Measurements from ENCODE around the gene PNN.
"Not testable (repeated sequence)": the region's sequence is repeated elsewhere in the genome, so short reads cannot be mapped to it uniquely, and the experiment has no call there.

The PNN gene

DNA sequence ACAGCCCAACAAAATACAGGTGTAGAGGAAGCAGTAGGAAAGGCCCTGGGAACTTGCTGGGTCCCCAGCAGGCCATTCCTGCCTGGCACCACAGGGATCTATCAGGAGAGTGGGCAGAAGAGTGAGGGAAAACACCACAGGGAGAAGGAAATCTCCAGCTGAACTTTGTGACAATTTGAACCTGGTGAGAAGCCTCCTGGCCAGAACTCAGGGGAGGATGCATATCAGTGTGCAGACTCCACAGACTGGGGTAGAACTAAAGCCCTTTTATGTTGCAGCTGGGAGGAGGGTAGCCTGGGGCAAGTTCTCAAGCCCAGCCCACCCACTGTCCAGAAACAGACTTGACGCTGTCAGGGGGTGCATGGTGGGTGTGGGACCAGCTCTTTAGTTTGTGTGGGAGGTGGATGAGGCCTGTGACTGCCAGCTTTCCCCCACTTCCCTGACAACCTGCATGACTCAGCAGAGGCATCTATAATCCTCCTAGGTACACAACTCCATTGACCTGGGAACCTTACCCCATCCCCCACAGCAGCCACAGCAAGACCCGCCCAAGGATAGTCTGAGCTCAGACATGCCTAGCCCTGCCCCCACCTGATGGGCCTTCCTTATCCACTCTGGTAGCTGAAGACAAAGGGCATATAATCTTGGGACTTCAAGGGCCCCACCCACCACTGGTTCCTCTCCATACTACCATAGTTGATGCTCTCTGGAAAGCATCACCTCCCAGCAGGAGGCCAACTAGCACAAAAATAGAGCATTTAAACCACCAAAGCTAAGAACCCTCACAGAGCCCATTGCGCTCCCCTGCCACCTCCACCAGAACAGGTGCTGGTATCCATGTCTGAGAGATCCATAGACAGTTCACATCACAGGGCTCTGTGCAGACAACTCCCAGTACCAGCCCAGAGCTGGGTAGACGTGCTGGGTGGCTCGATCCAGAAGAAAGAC lies 28.9 kb downstream of the PNN start:
- H3K4me3 Mint-ChIP-seq = no peak overlapping the region
- H3K4me1 Mint-ChIP-seq (ENCODE audit: low read depth) = peaks cover 13% of the 10 kb centered on the region
- no peaks in the 10 kb centered on the region for H3K36me3 Mint-ChIP-seq (ENCODE audit: low read depth)
- no peaks in the 10 kb centered on the region for H3K27me3 Mint-ChIP-seq
- H3K27ac Mint-ChIP-seq = no peak overlapping the region
- no peaks in the 10 kb centered on the region for H3K9me3 Mint-ChIP-seq

DNA sequence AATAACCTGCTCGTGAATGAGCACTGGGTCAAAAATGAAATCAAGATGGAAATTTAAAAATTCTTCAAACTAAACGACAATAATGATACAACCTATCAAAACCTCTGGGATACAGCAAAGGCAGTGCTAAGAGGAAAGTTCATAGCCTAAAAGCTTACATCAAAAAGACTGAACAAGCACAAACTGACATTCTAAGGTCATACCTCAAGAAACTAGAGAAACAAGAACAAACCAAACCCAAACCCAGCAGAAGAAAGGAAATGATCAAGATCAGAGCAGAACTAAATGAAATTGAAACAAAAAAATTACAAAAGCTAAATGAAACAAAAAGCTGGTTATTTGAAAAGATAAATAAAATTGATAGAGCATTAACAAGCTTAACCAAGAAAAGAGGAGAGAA lies 32.4 kb downstream of the PNN start:
- not testable (repeated sequence) for H3K4me3 Mint-ChIP-seq; H3K27me3 Mint-ChIP-seq; H3K9me3 Mint-ChIP-seq; H3K36me3 Mint-ChIP-seq (ENCODE audit: low read depth)
- peak overlapping the region; percentile 21 for H3K27ac Mint-ChIP-seq
- peaks cover 13% of the 10 kb centered on the region for H3K4me1 Mint-ChIP-seq (ENCODE audit: low read depth)

- no peaks in the 10 kb centered on the region for H3K9me3 Mint-ChIP-seq
- no peaks in the 10 kb centered on the region for H3K27me3 Mint-ChIP-seq
- peaks cover 13% of the 10 kb centered on the region for H3K4me1 Mint-ChIP-seq (ENCODE audit: low read depth)
- H3K4me3 Mint-ChIP-seq = no peak overlapping the region
- H3K27ac Mint-ChIP-seq = no peak overlapping the region
- no peaks in the 10 kb centered on the region for H3K36me3 Mint-ChIP-seq (ENCODE audit: low read depth)
Observed at GRCh38 chr14:39211109-39211741, 36.2 kb downstream of the PNN start.

DNA sequence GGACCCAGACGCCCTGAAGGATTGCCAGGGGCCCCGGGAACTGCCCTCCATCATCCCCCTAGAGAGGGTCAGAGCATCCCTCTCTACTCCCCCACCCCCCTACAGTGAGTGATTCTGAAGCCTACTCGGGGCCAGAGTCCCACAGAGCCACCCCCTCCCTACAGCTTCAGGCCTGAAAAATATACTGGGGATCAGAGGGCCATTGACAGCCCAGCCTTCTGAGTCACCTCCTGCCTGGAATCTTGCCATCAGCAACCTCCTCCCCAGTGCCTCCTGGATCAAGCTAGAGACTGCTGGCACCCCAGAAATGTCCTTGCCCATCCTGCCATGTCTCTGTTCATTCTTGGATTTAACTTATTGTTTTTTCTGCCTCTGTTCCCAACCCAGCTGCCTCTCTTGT lies 37.0 kb downstream of the PNN start:
- peaks cover 2% of the 10 kb centered on the region for H3K9me3 Mint-ChIP-seq
- no peaks in the 10 kb centered on the region for H3K36me3 Mint-ChIP-seq (ENCODE audit: low read depth)
- no peak overlapping the region for H3K4me3 Mint-ChIP-seq
- H3K27ac Mint-ChIP-seq = no peak overlapping the region
- H3K27me3 Mint-ChIP-seq = no peaks in the 10 kb centered on the region
- peaks cover 13% of the 10 kb centered on the region for H3K4me1 Mint-ChIP-seq (ENCODE audit: low read depth)

DNA sequence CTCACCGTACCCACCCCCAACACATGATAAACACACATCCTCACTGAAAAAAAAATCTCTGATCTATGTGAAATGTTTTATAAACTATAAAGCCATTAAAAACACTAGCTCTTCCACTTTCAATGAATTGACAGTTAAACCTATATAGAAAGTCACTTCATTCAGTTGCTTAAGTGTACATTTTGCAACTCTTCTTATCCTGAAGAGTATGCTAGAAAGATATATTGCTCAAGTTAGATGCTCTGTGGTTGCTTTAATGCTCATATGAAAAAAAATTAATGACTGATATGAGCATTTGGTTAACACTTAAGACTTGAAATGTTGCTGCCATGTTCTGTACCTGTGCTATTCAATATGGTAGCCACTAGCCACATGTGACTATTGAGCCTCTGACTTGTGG lies 37.6 kb downstream of the PNN start:
- peaks cover 5% of the 10 kb centered on the region for H3K9me3 Mint-ChIP-seq
- no peak overlapping the region for H3K4me3 Mint-ChIP-seq
- H3K27ac Mint-ChIP-seq = no peak overlapping the region
- H3K4me1 Mint-ChIP-seq (ENCODE audit: low read depth) = peaks cover 13% of the 10 kb centered on the region
- no peaks in the 10 kb centered on the region for H3K36me3 Mint-ChIP-seq (ENCODE audit: low read depth)
- no peaks in the 10 kb centered on the region for H3K27me3 Mint-ChIP-seq

GRCh38 chr14:39217214-39217879 lies 42.3 kb downstream of the PNN start:
- H3K27ac Mint-ChIP-seq = no peak overlapping the region
- H3K4me1 Mint-ChIP-seq (ENCODE audit: low read depth) = peaks cover 23% of the 10 kb centered on the region
- H3K36me3 Mint-ChIP-seq (ENCODE audit: low read depth) = no peaks in the 10 kb centered on the region
- no peaks in the 10 kb centered on the region for H3K27me3 Mint-ChIP-seq
- no peak overlapping the region for H3K4me3 Mint-ChIP-seq
- peaks cover 5% of the 10 kb centered on the region for H3K9me3 Mint-ChIP-seq

DNA sequence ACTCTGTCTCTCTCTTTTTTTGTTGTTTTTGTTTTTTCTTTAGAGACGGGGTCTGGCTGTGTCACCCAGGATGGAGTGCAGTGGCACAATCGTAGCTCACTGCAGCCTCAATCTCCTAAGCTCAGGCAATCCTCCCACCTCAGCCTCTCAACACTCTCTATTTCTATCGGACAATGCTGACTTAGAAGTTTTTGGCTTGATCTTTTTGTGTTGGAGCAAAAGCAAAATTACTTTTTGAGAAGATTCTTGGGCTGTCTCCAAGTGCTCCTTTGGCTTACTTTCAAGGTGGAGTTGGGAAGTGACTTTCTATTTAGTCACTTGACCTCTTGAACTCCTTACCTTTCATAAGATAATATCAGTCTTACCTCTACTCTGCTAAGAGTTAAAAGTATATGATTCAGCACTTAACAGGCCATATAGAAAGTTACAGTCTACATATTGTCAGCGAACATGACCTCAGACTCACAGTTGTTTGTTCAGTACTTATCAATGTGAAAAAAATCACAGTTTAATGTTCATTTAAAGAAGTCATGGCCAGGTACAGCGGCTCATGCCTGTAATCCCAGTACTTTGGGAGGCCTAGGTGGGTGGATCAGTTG lies 43.2 kb downstream of the PNN start:
- H3K4me1 Mint-ChIP-seq (ENCODE audit: low read depth) = peaks cover 23% of the 10 kb centered on the region

GRCh38 chr14:39219075-39219499 lies 44.0 kb downstream of the PNN start:
- Mint-ChIP-seq H3K27me3 (no peaks in the 10 kb centered on the region), H3K4me3 (no peak overlapping the region), H3K36me3 (ENCODE audit: low read depth) (no peaks in the 10 kb centered on the region), H3K27ac (no peak overlapping the region), H3K4me1 (ENCODE audit: low read depth) (peaks cover 23% of the 10 kb centered on the region), H3K9me3 (peaks cover 5% of the 10 kb centered on the region)

More for the DNA sequence above, 43.2 kb downstream of the PNN start:
- H3K4me3 Mint-ChIP-seq = no peak overlapping the region
- no peaks in the 10 kb centered on the region for H3K36me3 Mint-ChIP-seq (ENCODE audit: low read depth)
- H3K27me3 Mint-ChIP-seq = no peaks in the 10 kb centered on the region
- H3K9me3 Mint-ChIP-seq = peaks cover 5% of the 10 kb centered on the region
- no peak overlapping the region for H3K27ac Mint-ChIP-seq

GRCh38 chr14:39220473-39220872 lies 45.4 kb downstream of the PNN start:
- H3K4me3 Mint-ChIP-seq; H3K27ac Mint-ChIP-seq; H3K36me3 Mint-ChIP-seq (ENCODE audit: low read depth); H3K27me3 Mint-ChIP-seq; H3K9me3 Mint-ChIP-seq: not testable (repeated sequence)
- H3K4me1 Mint-ChIP-seq (ENCODE audit: low read depth) = peaks cover 23% of the 10 kb centered on the region

DNA sequence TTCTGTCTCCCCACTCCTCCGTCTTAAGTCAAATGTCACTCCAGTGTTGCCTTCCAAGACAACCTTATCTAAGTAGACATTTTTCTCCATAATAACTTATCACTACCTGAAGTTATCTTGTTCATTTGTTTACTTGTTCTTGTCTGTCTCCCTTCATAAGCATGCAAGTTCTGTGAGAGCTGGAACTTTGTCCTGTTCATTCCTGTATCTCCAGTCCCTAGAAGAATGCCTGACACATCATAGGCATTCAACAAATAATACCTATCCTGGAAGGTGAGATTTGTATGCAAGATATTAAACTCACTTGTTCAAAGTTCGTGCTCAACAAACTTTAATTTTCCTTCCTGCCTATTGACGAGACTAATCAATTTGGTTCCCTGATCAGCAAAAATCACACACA lies 53.0 kb downstream of the PNN start:
- no peak overlapping the region for H3K4me3 Mint-ChIP-seq
- no peaks in the 10 kb centered on the region for H3K36me3 Mint-ChIP-seq (ENCODE audit: low read depth)
- peak overlapping the region; percentile 88 for H3K27ac Mint-ChIP-seq
- H3K27me3 Mint-ChIP-seq = no peaks in the 10 kb centered on the region
- no peaks in the 10 kb centered on the region for H3K9me3 Mint-ChIP-seq
- peaks cover 45% of the 10 kb centered on the region for H3K4me1 Mint-ChIP-seq (ENCODE audit: low read depth)

- H3K9me3 Mint-ChIP-seq = no peaks in the 10 kb centered on the region
- peak overlapping the region; percentile 88 for H3K27ac Mint-ChIP-seq
- no peaks in the 10 kb centered on the region for H3K36me3 Mint-ChIP-seq (ENCODE audit: low read depth)
- H3K4me1 Mint-ChIP-seq (ENCODE audit: low read depth) = peaks cover 48% of the 10 kb centered on the region
- no peaks in the 10 kb centered on the region for H3K27me3 Mint-ChIP-seq
- H3K4me3 Mint-ChIP-seq = peak overlapping the region; percentile 41
Observed at GRCh38 chr14:39228509-39229221, 53.6 kb downstream of the PNN start.

GRCh38 chr14:39229222-39229543 lies 54.1 kb downstream of the PNN start:
- Mint-ChIP-seq H3K4me1 (ENCODE audit: low read depth) (peaks cover 51% of the 10 kb centered on the region), H3K4me3 (peak overlapping the region; percentile 41), H3K9me3 (no peaks in the 10 kb centered on the region), H3K36me3 (ENCODE audit: low read depth) (no peaks in the 10 kb centered on the region), H3K27ac (peak overlapping the region; percentile 88), H3K27me3 (no peaks in the 10 kb centered on the region)

- Mint-ChIP-seq H3K9me3 (no peaks in the 10 kb centered on the region), H3K4me1 (ENCODE audit: low read depth) (peaks cover 52% of the 10 kb centered on the region), H3K36me3 (ENCODE audit: low read depth) (no peaks in the 10 kb centered on the region), H3K27me3 (no peaks in the 10 kb centered on the region), H3K4me3 (peak overlapping the region; percentile 37), H3K27ac (peak overlapping the region; percentile 88)
Observed at GRCh38 chr14:39229601-39230110, 54.6 kb downstream of the PNN start.

DNA sequence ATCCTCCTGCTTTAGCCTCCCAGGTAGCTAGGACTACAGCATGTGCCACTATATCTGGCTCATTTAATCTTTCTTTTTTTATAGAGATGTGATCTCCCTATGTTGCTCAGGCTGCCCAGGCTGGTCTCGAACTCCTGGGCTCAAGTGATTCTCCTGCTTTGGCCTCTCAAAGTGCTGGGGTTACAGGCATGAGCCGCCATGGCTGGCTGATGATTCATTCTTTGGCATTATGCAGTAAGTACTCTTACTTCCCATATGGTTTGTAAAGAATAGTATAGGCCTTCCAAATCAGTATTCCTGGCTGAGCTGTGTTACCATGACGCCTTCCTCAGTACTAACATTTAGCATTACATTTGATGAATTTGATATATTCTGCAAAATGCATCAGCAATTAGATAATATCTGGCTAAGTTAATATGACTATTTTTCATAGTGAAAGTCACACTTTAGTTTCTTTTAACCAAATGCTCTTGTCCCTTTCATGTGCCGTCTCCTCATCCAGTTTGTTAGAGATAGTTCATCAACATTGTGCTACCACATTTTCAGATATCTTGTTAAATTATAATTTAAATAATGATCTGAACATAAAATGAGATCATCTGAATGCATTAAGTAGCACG lies 55.5 kb downstream of the PNN start:
- peak overlapping the region; percentile 84 for H3K27ac Mint-ChIP-seq
- no peaks in the 10 kb centered on the region for H3K27me3 Mint-ChIP-seq
- H3K36me3 Mint-ChIP-seq (ENCODE audit: low read depth) = no peaks in the 10 kb centered on the region
- peak overlapping the region; percentile 47 for H3K4me3 Mint-ChIP-seq
- peaks cover 52% of the 10 kb centered on the region for H3K4me1 Mint-ChIP-seq (ENCODE audit: low read depth)
- no peaks in the 10 kb centered on the region for H3K9me3 Mint-ChIP-seq
